GF-D8 (cell line): ENCODE data around the gene NHS.

Experiments used
- DNase-seq: peaks from one replicate; lab custom pipeline; 2025; lab: John Stamatoyannopoulos, UW

NHS gene

DNA sequence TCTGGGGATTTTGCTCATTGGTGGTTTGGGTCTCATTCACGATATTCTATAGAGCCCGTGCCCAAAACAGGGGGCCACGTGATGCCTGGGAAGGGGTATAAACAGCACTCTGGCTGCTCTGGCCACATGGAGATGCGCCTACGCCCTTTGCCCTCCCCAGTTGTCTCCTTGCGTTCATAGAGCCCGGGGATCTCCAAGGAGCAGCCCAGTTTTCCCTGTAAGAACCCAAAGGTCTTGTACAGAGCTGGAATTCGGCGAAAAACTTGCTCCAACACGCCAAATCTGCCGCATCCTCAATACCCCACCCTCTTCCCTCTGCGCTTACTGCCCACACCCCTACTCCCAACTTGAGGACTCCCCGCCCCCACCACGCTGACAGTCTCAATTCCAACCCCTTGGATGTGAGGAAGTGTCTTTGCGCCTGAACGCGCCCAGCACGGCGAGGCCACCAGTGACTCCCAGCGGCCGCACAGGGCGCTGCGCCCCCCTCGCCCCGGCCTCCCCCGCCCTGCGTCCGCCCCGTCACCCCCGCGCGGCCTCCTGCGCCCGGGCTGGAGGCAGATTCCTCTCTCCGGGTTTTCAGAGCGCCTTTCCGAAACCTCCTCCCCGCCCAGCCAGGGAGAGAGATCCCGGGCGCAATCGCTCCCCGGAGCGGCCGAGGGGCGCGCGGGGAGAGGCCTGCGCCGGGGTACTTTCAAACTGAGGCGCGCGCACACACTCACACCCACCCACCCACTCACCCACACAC, at the start of gene NHS:
TSS of gene NHS (plus strand) at position 582 of the 748 bp plus-strand sequence. CDS start 558 bp downstream, outside the sequence.
- no peak for DNase-seq

DNA sequence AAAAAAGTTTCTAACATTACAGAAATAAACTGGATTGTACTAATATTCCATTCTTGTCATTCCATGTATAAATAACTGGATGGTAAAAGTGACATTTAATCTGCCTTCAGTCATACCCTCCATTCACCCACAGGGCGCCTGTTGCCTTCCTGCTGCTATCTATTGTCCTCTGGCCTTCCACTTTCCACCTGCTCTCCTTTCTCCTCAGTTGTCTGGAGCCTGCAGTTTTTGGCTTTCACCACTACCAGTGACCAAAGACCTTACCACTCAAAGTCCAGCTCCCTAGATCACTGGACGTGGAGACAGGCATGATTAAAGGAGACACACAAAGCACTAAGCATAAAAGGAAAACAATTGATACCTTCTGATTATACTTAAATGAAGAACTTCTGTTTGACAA, 46.2 kb upstream of the NHS start:
- DNase-seq = no peak

DNA sequence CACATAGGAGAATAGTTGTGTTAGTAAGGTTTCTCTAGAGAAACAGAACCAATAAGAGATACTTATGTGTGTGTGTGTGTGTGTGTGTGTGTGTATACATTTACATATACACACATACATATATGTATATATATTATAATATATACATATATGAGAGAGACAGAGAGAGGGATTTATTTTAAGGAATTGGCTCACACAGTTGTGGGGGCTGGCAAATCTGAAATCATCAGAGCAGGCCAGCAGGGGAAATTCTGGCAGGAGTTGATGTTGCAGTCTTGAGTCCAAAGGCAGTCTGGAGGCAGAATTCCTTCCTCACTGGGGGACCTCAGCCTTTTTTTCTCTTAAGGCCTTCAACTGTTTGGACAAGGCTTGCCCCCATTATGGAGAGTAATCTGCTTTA, 38.6 kb upstream of the NHS start:
- no peak for DNase-seq

- DNase-seq = no peak
Measured at GRCh38 chrX:17355976-17356375, 19.0 kb upstream of the NHS start.

DNA sequence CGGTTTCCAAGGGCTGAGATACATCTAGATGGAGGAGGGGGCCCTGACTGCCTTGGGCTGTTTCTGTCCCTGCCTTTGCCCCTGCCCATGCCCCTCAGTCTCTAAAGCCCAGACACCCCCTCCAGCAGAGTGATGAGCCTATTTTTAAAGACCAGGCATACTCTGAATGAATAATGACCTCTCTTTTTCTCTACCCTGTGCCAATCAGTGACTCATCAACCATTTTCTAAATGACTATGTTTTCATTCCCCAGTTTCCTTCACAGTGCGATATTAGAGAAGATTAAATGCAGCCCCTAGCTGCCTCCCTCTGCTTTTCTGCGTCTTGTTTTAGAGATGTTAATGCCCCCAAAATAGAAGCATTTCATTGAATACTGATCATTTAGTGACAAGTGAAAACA, 15.5 kb upstream of the NHS start:
- no peak for DNase-seq

- no peak for DNase-seq
Measured at GRCh38 chrX:17361620-17362019, 13.4 kb upstream of the NHS start.

DNA sequence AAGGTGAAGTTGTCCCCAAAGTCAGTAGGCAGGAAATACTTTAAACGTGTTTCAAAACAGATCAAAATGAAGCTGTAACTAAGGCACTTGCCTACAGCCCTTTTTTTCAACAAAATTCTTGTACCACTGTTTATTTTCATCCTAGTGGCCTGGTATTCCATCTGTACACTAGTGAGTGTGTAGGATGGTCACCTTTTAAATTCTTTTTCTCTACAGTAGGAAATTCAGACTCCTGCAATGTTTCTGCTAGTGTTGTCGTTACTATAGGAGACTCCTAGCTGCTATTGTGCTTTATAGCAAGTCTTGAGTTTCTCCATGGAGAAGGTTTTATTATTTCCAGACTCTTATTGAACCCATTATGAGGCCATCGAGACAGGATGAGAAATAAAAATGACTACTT, 7.0 kb upstream of the NHS start:
- DNase-seq = no peak

DNA sequence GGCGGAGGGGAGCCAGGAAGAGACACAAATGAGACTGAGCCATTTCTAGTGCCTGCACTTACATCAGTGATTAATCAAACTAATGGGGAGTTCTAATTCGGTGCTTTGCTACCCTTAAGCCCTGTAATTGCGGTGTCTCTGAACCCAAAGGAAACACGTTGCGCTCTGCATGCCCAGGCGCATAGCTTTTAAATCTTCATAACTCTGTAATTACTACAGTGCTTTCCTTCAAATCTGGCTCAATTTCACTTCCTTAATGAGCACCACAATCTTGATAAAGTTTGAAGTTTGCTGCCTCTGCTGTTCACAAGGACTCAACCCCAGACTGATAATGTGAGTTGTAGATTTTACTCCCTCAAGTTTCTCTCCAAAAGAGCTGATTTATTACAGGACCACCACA, 5.7 kb upstream of the NHS start:
- DNase-seq = no peak

- DNase-seq = no peak
Measured at GRCh38 chrX:17370191-17370590, 4.8 kb upstream of the NHS start.

- DNase-seq = no peak
Measured at GRCh38 chrX:17372052-17372451, 2.9 kb upstream of the NHS start.

DNA sequence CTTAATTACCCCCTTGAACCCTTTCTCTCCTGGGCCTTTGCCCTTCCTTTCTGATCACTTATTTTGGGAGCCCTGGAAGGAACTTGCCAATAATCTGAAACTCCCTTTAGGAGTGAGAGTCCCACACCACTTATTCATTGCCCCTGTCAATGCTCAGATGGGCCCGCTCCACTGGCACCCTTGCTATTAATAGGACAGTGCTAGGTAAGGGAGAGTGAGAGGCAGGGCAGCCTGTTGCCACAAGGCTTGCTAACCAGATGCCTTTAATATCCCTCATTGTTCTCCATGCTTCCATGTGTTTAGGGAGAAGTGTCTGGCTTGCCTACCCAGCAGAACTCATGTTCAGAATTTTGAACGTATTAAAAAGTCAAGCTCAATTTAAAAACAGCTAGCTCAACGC, 1.7 kb upstream of the NHS start:
- DNase-seq = no peak

DNA sequence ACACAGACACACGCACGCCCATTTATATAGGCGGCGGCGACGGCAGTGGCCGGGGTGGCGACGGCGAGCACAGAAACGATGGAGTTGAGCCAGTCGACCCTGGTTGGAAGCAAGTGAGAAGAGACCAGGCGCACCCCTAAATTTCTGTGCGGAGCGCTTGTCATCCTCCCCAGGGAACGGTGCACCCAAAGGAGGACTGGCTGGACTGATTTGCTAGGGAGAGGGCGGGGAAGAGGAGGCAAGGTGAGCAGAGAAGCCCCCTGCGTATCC, 302 bp downstream of the NHS start:
- DNase-seq = no peak

GRCh38 chrX:17375637-17376430, 834 bp downstream of the NHS start:
- no peak for DNase-seq

DNA sequence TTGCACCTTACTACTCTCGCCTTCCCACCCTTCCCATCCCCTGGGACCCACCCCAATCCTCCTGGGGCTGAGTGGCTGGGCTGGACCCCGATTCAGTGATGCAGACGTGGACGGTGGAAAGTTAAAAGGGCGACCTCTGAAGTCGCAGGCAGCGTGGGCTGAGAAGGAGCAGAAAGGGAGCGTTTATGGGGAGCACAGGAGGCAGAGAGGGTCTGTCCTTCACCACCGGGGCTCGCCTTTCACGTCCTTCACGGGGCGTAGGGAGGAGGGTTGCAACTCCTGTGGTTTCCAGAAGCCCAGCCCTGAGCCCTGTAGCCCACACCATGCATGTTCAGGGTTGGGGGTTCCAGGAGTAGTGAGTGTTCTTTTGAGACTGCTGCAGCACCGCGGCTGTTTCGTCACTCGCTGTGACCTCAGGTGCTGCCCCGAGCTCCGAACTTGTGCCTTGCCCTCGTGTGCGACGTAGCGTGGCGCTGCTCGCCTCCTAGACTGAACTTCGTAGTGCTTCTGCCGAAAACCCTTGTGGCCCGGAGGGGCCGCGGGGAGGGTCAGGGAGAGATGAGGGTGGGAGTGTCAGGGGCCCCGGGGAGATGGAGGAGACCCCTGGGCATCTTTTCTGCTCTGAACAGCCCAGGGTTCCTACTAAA, 1.6 kb downstream of the NHS start:
- DNase-seq = no peak

DNA sequence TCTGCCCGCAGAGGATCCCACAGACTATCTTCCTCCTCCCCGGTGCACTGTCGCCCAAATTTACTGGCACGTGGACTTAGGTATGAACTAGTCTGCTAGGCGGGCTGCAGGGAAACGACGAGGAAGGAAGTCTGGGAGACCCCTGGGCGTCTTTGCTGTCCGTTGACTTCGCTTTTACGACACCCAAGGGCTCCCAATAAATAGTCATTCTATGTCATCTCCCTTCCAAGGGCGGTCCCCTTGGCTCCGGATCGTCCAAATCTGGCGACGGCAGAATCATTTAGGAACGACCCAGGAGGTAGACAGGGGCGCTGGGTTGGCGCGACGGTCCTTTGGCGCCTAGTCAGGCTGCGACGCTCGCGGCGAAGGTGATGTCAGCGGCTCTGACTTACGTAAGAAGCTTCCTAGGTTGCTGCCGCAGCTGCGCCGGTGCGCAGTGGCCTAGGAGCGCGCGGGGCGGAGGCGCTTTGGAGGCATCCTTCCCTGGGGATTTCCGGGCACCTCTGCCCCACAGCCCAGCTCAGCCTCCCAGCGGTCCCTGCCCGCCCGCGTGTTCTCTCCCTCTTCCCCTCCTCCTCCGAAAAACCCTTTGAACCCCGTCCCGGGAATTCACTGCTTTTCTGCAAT, 2.2 kb downstream of the NHS start:
- DNase-seq = no peak

DNA sequence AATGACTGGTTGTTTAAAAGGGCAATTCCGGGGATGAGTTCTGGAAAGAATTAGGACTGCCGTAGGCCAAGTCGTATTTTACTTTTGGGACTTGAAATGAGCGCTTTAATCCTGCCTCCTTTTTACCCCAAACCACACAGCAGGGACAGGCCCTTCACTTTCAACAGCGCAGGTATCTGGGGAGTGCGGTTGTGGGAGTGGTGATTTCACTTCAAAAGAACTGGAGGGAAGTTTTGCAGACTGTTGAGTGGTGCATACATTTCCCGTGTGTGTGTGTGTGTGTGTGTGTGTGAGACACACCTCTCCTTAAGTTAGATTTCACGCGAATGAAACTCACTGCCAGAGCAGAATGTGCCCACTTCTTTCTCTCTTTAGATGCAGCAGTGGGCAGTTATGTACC, 2.8 kb downstream of the NHS start:
- no peak for DNase-seq

DNA sequence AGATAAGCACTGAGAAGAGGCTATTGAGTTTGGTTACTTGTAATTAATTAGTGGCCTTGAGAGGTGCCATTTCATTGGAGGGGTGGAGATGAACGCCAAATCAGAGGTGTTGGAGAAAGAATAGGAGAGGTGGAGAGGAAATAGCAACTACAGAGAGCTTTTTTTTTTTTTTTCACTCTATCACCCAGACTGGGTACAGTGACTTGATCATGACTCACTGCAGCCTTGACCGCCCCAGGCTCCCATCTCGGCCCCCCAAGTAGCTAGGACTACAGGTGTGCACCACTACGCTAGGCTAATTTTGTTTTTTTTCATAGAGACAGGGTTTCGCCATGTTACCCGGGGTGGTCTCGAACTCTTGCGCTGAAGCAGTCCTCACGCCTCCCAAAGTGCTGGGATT, 5.2 kb downstream of the NHS start:
- no peak for DNase-seq

DNA sequence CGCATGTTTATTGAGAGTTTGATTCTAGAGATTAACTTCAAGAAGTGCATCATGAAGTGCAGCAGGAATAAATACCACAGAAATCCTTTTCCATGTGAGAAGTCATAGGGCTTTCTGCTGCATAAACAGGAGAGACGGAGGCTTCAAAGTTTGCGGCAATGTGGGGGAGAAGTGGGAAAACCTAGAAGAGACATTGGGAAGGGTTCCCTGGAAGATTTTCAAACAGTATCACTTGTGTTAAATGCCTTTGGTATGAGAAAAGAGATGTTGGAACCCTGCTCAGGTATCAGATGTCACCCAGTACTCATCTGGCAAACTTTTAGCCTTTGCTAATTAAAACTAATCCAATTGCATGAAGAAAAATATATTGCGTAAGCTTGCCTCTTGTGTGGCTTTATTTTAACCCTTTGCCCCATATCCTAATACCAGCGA, 15.4 kb downstream of the NHS start:
- DNase-seq = no peak

GRCh38 chrX:17395154-17395553, 20.2 kb downstream of the NHS start:
- no peak for DNase-seq

DNA sequence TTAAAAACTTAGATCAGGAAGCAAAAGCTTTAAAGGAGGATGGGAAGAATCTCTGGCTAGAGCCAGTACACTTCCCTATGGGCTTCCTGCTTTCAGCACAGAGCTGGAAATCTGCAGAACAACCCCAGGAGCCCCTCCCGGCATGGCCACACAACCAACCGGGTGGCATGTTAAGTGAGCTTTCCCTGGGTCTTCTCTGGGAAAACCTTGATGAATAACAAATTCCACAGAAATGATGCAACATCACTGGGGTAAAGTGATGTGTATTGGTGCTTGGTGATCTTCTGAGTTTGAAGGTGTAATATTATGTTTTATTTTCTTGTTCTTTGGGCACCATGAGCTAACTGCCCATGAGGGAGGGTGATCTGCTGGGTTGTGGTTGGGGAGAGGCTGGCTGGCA, 22.1 kb downstream of the NHS start:
- DNase-seq = no peak

- no peak for DNase-seq
Measured at GRCh38 chrX:17403189-17403691, 28.2 kb downstream of the NHS start.

GRCh38 chrX:17403972-17404371, 29.0 kb downstream of the NHS start:
- DNase-seq = no peak
